Nephron progenitor cell (in vitro differentiated cells): ENCODE measurements around the gene CLEC17A.
"Not testable (repeated sequence)": the region's sequence is repeated elsewhere in the genome, so short reads cannot be mapped to it uniquely, and the experiment has no call there.

ENCODE experiments used
- DNase-seq: peaks from one replicate; pipeline ENCODE4 v3.0.0; 2021
- H3K27ac Mint-ChIP-seq: 2 replicates; pipeline ENCODE4 v1.8.0; 2021; ENCODE audit warnings: mild to moderate bottlenecking, moderate library complexity, mixed read lengths
- H3K27me3 Mint-ChIP-seq: 2 replicates; pipeline ENCODE4 v1.8.0; 2021; ENCODE audit warnings: mild to moderate bottlenecking, low read depth, mixed read lengths; ENCODE audit not compliant: poor library complexity
- H3K36me3 Mint-ChIP-seq: 2 replicates; pipeline ENCODE4 v1.8.0; 2021; ENCODE audit warnings: low read depth, mixed read lengths
- H3K4me1 Mint-ChIP-seq: 2 replicates; pipeline ENCODE4 v1.8.0; 2021; ENCODE audit warnings: mixed read lengths
- H3K4me3 Mint-ChIP-seq: 2 replicates; pipeline ENCODE4 v1.8.0; 2021; ENCODE audit warnings: mild to moderate bottlenecking, moderate library complexity, mixed read lengths
- H3K9me3 Mint-ChIP-seq: 2 replicates; pipeline ENCODE4 v1.8.0; 2021; ENCODE audit warnings: mild to moderate bottlenecking, moderate library complexity, mixed read lengths
- CTCF ChIP-seq: fragments of 200-600 bp; sonication (generic); IDR thresholded peaks from 2 replicates; pipeline ENCODE4 v1.5.0; 2021; ENCODE audit warnings: antibody characterized with exemption

Gene CLEC17A

GRCh38 chr19:14595558-14595957 is 12.7 kb downstream of the CLEC17A start:
- H3K9me3 Mint-ChIP-seq: peaks cover 58% of the 10 kb centered on the region
- H3K27ac Mint-ChIP-seq: no peak overlapping the region
- TF ChIP-seq CTCF: no peak
- peaks cover 13% of the 10 kb centered on the region for H3K27me3 Mint-ChIP-seq
- no peak for DNase-seq
- peaks cover 6% of the 10 kb centered on the region for H3K36me3 Mint-ChIP-seq
- H3K4me1 Mint-ChIP-seq: no peaks in the 10 kb centered on the region
- no peak overlapping the region for H3K4me3 Mint-ChIP-seq

- Mint-ChIP-seq H3K9me3 (peaks cover 64% of the 10 kb centered on the region), H3K4me1 (no peaks in the 10 kb centered on the region), H3K27ac (no peak overlapping the region), H3K4me3 (no peak overlapping the region), H3K27me3 (peaks cover 16% of the 10 kb centered on the region), H3K36me3 (peaks cover 6% of the 10 kb centered on the region)
- no peak for DNase-seq
- TF ChIP-seq CTCF: no peak
Observed at GRCh38 chr19:14599548-14600147, 16.8 kb downstream of the CLEC17A start.

- Mint-ChIP-seq H3K36me3 (no peaks in the 10 kb centered on the region), H3K27me3 (peaks cover 19% of the 10 kb centered on the region), H3K4me3 (no peak overlapping the region), H3K27ac (no peak overlapping the region), H3K9me3 (peaks cover 69% of the 10 kb centered on the region), H3K4me1 (no peaks in the 10 kb centered on the region)
- TF ChIP-seq CTCF: no peak
- no peak for DNase-seq
Observed at GRCh38 chr19:14603990-14604387, 21.1 kb downstream of the CLEC17A start.

- Mint-ChIP-seq H3K4me1 (no peaks in the 10 kb centered on the region), H3K36me3 (no peaks in the 10 kb centered on the region), H3K9me3 (peaks cover 76% of the 10 kb centered on the region), H3K27me3 (peaks cover 18% of the 10 kb centered on the region), H3K4me3 (no peak overlapping the region), H3K27ac (no peak overlapping the region)
- no peak for DNase-seq
- TF ChIP-seq CTCF: no peak
Observed at GRCh38 chr19:14606627-14607026, 23.7 kb downstream of the CLEC17A start.

GRCh38 chr19:14611051-14611450 is 28.2 kb downstream of the CLEC17A start:
- no peak overlapping the region for H3K4me3 Mint-ChIP-seq
- H3K4me1 Mint-ChIP-seq: no peaks in the 10 kb centered on the region
- no peak for DNase-seq
- peaks cover 73% of the 10 kb centered on the region for H3K9me3 Mint-ChIP-seq
- no peak overlapping the region for H3K27ac Mint-ChIP-seq
- peaks cover 7% of the 10 kb centered on the region for H3K27me3 Mint-ChIP-seq
- TF ChIP-seq CTCF: no peak
- no peaks in the 10 kb centered on the region for H3K36me3 Mint-ChIP-seq

GRCh38 chr19:14612242-14612641 is 29.4 kb downstream of the CLEC17A start:
- H3K9me3 Mint-ChIP-seq: peaks cover 75% of the 10 kb centered on the region
- not testable (repeated sequence) for H3K36me3 Mint-ChIP-seq, DNase-seq, H3K4me1 Mint-ChIP-seq, H3K27me3 Mint-ChIP-seq, H3K4me3 Mint-ChIP-seq, H3K27ac Mint-ChIP-seq
